ENCODE data around the gene UGCG.

UGCG gene

DNA sequence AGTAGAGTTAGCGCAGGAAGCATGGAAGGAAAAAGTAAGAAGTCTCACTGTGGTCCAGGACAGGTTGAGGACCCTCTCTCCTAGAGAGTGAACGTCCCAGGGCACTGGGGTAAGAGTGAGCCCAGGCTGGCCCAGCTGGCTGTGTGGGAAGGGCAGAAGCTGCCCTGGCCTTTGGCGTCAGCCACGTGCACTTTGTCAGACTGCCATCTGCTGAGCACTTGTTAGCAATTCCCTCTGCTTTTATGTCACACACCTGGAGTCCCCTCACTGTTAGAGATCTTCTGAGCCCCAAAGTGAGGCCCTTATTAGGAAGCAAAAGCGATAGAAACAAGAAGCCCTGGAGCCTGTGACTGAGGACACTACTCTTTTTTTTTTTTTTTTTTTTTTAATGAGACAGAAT lies 79.1 kb downstream of the UGCG start:
- no peak for DNase-seq
- intact Hi-C loops (cut with DNase I), result no loop called here

DNA sequence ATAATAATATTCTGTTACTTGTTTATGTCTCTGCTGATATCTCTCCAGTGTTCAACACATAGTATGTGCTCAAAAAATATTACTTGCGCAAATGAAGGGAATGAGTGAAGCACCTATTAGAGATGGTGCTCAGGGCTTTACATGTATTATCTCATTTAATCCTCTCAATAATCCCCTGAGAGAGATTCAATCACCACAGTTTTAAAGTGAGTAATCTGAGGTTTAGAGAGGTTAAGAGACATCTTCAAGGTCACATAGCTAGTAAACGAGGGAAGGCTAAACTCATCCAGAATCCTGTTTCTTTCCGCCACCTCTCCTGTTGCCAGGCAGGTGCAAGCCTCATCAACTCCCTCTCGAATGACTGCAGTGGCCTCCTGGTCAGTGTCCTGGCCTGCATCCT lies 82.0 kb downstream of the UGCG start:
- DNase-seq, result no peak
- intact Hi-C loops (cut with DNase I), result no loop called here

DNA sequence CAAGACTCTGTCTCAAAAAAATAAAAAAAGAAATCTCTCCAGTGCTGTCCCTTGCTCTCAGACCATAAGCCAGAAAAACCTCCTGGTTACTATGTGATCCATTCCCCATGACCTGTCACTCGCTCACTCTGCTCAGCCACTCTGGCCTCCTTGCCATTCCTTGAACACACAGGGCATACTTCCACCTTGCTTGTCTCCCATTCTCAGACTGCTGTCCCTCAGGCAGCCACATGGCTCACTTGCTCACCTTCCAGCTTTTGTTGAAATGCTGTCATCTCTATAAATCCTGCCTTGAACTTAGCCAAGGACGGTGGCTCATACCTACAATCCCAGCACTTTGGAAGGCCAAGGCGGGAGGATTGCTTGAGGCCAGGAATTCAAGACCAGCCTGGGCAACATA lies 82.9 kb downstream of the UGCG start:
- DNase-seq, result peak in 1 of 10 donors; percentile 29
- intact Hi-C loops (cut with DNase I), result no loop called here

DNA sequence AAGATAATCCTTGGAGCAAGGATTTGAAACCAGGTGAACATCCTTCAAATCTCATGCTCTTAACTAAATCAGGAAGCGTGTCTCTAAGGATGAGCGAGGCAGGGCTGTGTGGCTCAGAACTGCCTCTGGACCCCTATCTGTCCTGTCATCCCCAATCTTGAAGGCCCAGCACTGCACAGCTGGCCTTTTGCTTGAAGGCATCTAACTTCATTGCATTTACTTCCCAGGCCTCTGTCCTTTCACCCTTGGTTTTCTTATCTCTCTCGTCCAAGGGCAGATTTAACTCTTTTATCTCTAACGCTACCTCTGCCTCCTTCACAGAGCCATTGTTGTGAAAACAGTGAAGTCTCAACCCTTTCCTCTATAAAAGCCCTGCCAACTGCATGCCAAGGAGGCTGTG lies 83.8 kb downstream of the UGCG start:
- intact Hi-C loops (cut with DNase I), result no loop called here
- DNase-seq, result no peak

DNA sequence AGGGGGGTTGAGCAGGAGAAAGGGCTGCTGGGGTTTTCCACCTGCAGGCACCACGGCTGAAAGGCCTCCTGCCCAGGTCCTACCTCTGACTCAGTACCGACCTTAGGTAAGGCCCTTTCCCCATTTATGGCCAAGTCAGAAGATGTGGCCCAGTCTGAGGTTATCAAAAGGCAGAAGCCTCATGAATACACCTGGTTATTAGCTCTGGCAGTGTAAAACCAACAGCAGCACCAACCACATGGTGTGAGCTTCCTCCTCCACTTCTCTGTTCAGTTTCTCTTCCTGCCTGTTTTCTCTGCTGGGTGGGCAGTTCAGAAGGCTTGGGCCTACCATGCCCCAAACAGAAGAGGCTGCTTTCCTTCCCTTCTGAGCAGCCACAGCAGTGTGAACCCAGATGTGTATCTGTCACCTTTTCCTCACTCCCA lies 86.9 kb downstream of the UGCG start:
- intact Hi-C loops (cut with DNase I), result no loop called here
- peak in 1 of 10 donors; percentile 46 for DNase-seq

DNA sequence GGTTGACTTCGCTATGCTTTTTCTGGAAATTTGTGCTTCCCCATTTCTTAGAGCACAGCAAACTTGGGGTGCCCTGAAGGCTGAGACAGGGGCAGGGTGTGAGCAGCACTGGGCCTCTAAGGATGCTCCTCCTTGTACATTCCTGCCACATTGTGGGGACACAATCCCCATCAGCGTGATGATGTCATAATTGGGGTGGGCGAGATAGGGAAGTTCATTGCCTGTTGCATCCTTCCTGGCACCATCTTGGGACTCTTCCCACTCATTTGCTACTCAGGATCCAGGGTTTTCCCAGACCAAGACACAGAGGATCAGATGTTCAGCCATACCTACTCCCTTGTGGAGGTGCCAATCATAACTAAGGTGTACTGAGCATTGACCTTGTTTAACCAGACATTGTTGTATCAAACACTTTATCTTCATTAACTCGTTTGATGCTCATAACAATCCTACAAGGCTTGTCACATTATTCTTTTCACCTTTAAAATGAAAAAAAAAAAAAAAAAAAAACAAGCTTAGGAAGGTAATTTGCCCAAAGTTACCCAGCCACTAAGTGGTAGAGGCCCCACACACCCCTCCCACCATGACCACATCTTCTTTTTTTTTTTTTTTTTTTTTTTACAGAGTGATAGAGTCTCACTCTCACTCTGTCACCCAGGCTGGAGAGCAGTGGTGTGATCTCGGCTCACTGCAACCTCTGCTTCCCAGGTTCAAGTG lies 87.6 kb downstream of the UGCG start:
- intact Hi-C loops (cut with DNase I), result no loop called here
- peak in 1 of 10 donors; percentile 41 for DNase-seq
